Pancreas (tissue), 8 donors: ENCODE data around the gene AVPR1B. TPM values are rescaled to one million over a fixed set of nuclear protein-coding genes. Genes with fewer than 3 reads are reported as not detected.

Source experiments
- polyA plus RNA-seq, 2 donors: library from polyadenylated mRNA; stranded (reverse); fragments of 200-250 nt; gene quantifications; one replicate each; pipeline ENCODE4 v1.2.3, GENCODE V29; 2013
- total RNA-seq, 6 donors: library from RNA; stranded (reverse); fragmentation: NEBNext Ultra II Directional in 4 of 6; extraction: Animal tissue kit (Norgen Biotek cat#: 25700) in 4 of 6; gene quantifications; one replicate each; pipeline versions ENCODE4 v1.2.1 to v1.2.4, GENCODE V29; 2021 to 2023
- donor health status: healthy with polysubstance abuse.
- donor health status: DM: no; HTN: no; CAD: no; lungs with moderate emphysema.
- donor health status: DM: no; HTN: no; CAD: no.
- donor health status: Bipolar disorder and iron deficiency.
- donor health status: DM: yes; HTN: yes; CAD: no.
- donor health status: DM: no; HTN: no; CAD: no.
- donor health status: DM: no; HTN: no; CAD: no.
- donor health status: DM: yes; HTN: yes; CAD: no.

Gene AVPR1B
- total and polyA plus RNA-seq, 8 donors = 0.13 to 1.1 (median 0.28) TPM

Other genes with a start within 250 kb of the AVPR1B start
- 1 to 10 TPM in 2 of 6 donors, under 1 TPM in 4; 0.56 to 6.5 (median 0.83) TPM for gene SLC26A9, start 173.9 kb downstream of the AVPR1B start, total RNA-seq
- gene SLC26A9, start 173.9 kb downstream of the AVPR1B start, polyA plus RNA-seq = 1 to 10 TPM; 1.5 to 2.9 TPM
- gene RAB7B, start 114.0 kb downstream of the AVPR1B start, total RNA-seq = 1 to 10 TPM in 2 of 6 donors, under 1 TPM in 4; 0.24 to 4.0 (median 0.41) TPM
- gene RAB7B, start 114.0 kb downstream of the AVPR1B start, polyA plus RNA-seq = under 1 TPM; 0.73 to 0.95 TPM
- gene CTSE, start 93.5 kb downstream of the AVPR1B start, total RNA-seq = 10 to 100 TPM in 1 of 6 donors, 1 to 10 TPM in 3, under 1 TPM in 2; 0.51 to 42.4 (median 4.8) TPM
- 1 to 10 TPM in 1 of 2 donors, under 1 TPM in 1; 0.63 to 3.8 TPM for gene CTSE, start 93.5 kb downstream of the AVPR1B start, polyA plus RNA-seq
- 1 to 10 TPM in 2 of 6 donors, under 1 TPM in 4; 0.35 to 2.3 (median 0.56) TPM for gene RHEX, start 64.2 kb downstream of the AVPR1B start, total RNA-seq
- gene RHEX, start 64.2 kb downstream of the AVPR1B start, polyA plus RNA-seq = 1 to 10 TPM in 1 of 2 donors, under 1 TPM in 1; 0.72 to 1.0 TPM
- 1 to 10 TPM in 1 of 6 donors, under 1 TPM in 2, not detected in 3; 0.98 to 1.6 (median 0.98) TPM for gene FAM72A, start 85.5 kb upstream of the AVPR1B start, total RNA-seq
- gene FAM72A, start 85.5 kb upstream of the AVPR1B start, polyA plus RNA-seq = under 1 TPM; 0.63 to 0.84 TPM
- gene SRGAP2, start 86.2 kb upstream of the AVPR1B start, total RNA-seq = 10 to 100 TPM in 5 of 6 donors, 1 to 10 TPM in 1; 8.0 to 36.3 (median 13.3) TPM
- gene SRGAP2, start 86.2 kb upstream of the AVPR1B start, polyA plus RNA-seq = 10 to 100 TPM in 1 of 2 donors, 1 to 10 TPM in 1; 9.2 to 12.8 TPM